ENCODE data around the gene NT5C1B.

The NT5C1B gene

DNA sequence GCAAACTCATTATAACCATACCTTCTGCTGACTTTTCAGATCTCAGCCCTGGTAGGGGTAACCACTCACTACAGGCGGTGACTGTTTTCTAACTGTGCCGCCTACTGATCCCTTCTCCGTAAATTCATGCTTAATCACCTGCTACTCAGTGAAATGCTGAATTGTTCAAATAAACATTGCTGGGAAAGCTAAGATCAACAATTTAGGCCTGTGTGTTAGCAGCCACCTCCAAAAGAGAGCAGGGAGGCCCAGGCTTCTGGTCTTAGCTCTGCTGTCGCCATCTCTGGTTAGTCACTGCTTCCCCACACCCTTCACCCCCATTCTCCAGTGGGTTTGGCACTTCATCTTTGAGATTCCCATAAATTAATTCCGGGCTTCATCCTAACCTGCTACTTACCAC is 21.8 kb upstream of the NT5C1B start:
- no peak for ATAC-seq (replicated peaks)
- no peak overlapping the region for H3K27ac Mint-ChIP-seq
- no peaks in the 10 kb centered on the region for H3K27me3 Mint-ChIP-seq
- no peak overlapping the region for H3K4me3 Mint-ChIP-seq
- DNase-seq, result no peak
- no peaks in the 10 kb centered on the region for H3K9me3 Mint-ChIP-seq
- H3K4me1 Mint-ChIP-seq, result no peaks in the 10 kb centered on the region
- H3K36me3 Mint-ChIP-seq, result peaks cover 0 to 4% of the 10 kb centered on the region in 2 donors

DNA sequence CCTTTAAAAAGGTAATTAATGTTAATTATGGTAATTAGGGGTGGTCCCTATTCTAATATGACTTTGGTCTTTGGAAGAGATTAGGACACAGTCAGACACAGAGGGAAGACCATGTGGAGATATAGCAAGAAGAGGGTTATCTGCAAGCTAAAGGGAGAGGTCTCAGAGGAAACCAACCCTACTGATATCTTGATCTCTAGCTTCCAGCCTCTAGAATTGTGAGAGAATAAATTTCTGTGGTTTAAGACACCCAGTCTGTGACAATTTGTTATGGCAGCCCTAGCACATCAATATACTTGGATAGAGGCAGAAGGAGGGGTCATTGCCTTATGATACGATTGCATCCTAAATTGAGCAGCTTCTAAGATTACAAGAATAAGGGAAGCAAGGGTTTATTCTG is 21.3 kb upstream of the NT5C1B start:
- no peak for DNase-seq
- no peaks in the 10 kb centered on the region for H3K27me3 Mint-ChIP-seq
- H3K36me3 Mint-ChIP-seq, result peaks cover 0 to 2% of the 10 kb centered on the region in 2 donors
- no peaks in the 10 kb centered on the region for H3K9me3 Mint-ChIP-seq
- H3K4me3 Mint-ChIP-seq, result no peak overlapping the region
- no peak overlapping the region for H3K27ac Mint-ChIP-seq
- no peaks in the 10 kb centered on the region for H3K4me1 Mint-ChIP-seq
- no peak for ATAC-seq (replicated peaks)

DNA sequence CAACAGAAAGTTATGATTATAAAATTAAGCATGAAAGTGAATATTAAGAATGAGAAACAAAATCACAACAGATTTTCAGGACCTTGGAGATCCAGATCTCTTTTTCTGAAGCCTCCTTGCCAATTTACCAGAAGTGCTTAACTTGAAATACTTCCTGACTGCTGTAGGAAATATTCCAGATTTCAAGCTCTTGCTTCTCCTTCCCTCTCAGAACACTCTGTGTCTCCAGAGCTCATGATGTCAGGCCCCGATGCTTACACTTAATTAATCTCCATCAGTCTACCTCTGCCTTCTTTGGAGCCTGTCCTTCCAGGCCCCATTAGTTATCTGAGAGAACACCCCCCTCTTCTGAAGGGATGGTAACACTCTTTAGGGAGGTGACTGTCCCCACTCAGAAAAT is 20.7 kb upstream of the NT5C1B start:
- DNase-seq (no peak), ATAC-seq (replicated peaks) (no peak)
- Mint-ChIP-seq H3K36me3 (no peaks in the 10 kb centered on the region), H3K27me3 (no peaks in the 10 kb centered on the region), H3K4me3 (no peak overlapping the region), H3K4me1 (no peaks in the 10 kb centered on the region), H3K9me3 (no peaks in the 10 kb centered on the region), H3K27ac (no peak overlapping the region)

DNA sequence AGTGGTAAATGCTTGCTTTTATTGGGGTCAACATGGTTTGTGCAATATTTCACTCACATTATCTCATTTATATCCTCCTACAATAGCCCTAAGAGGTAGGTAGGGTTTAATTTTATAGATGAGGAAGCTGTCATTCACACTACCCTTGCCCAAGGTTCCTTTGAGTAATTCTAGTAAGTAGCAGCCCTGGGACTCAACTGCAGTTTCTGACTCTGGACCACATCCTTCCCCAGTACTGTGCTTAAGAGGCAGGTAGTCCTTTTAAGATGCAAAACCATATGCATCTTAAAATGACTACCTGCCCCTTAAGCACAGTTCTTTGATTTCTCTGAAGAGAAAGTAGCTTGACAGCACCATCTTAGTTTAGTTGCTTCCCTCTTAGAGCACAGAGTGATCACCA is 15.7 kb upstream of the NT5C1B start:
- Mint-ChIP-seq H3K4me3 (no peak overlapping the region), H3K4me1 (peaks cover 0 to 1% of the 10 kb centered on the region in 2 donors), H3K27me3 (no peaks in the 10 kb centered on the region), H3K27ac (no peak overlapping the region), H3K36me3 (no peaks in the 10 kb centered on the region), H3K9me3 (no peaks in the 10 kb centered on the region)
- no peak for ATAC-seq (replicated peaks)
- no peak for DNase-seq

DNA sequence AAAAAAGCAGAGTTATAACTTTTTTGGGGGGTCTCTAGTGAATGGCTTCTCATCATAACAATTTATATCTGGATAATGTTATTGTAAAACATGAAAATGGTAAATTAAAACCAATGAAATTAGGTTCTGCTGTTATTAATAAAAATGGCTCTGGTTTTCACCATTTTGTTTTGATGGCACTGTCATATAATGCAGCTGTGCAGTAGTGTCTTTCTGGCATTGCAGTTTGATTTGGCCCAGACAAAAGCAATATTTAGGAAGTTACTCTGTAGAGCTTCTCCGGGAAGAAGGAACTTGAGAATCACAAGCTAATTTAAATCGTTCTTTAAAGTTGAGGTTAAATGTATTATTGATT is 15.1 kb upstream of the NT5C1B start:
- Mint-ChIP-seq H3K36me3 (no peaks in the 10 kb centered on the region), H3K4me3 (no peak overlapping the region), H3K27me3 (no peaks in the 10 kb centered on the region), H3K4me1 (peaks cover 0 to 1% of the 10 kb centered on the region in 2 donors), H3K27ac (no peak overlapping the region), H3K9me3 (no peaks in the 10 kb centered on the region)
- DNase-seq (no peak), ATAC-seq (replicated peaks) (no peak)

DNA sequence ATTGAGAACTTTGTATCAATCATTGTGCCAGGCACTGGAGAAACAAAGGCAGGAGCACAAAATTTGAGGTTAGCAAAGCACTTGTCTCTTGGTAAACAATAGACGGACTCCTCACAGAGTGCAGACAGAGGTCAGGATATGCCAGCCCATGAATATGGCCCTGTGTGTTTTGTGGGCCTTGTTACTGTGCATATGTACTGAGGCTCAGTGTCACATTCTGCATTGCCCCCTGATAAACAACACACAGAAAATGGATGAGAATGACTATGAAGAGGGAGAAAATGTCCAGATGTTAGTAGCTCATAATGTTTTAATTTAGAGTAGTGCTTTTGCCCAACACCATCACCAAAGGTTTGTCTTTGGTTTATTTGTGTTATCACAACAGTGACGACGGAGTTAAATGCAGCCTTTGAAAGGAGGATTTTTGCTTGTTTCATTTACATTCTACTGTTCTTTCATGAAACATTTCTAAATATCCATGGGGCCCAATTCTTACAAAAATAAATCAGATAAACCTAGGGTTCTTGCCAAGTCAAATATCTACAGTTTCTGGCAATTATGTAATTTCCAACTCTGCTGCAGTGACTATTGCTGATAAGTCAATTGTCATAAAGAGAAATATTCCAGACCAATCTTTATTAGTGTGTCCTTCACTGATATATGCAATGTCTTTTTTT is 14.6 kb upstream of the NT5C1B start:
- Mint-ChIP-seq H3K36me3 (no peaks in the 10 kb centered on the region), H3K4me1 (peaks cover 0 to 1% of the 10 kb centered on the region in 2 donors), H3K27me3 (no peaks in the 10 kb centered on the region), H3K9me3 (no peaks in the 10 kb centered on the region), H3K4me3 (no peak overlapping the region), H3K27ac (no peak overlapping the region)
- no peak for ATAC-seq (replicated peaks)
- no peak for DNase-seq

DNA sequence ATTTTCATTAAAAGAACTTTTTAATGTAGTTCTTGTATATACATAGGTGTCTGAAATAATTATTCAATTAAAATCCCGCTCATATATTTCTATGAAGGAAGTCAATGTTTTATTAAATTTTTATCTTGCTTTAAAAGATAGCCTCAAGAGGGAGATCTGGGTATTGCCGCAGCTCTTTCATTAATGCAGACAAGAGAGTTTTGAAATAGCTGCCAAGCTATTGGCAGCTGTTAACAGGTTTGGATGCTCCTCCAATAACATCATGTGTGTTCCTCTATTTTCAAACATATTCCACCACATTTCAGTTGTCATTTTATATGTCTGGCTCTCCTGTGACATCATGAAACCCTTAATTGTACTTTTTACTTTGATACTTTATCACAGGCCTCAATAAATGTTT is 12.9 kb upstream of the NT5C1B start:
- DNase-seq (no peak), ATAC-seq (replicated peaks) (no peak)
- Mint-ChIP-seq H3K9me3 (no peaks in the 10 kb centered on the region), H3K4me3 (no peak overlapping the region), H3K36me3 (no peaks in the 10 kb centered on the region), H3K27me3 (no peaks in the 10 kb centered on the region), H3K4me1 (peaks cover 0 to 1% of the 10 kb centered on the region in 2 donors), H3K27ac (no peak overlapping the region)

DNA sequence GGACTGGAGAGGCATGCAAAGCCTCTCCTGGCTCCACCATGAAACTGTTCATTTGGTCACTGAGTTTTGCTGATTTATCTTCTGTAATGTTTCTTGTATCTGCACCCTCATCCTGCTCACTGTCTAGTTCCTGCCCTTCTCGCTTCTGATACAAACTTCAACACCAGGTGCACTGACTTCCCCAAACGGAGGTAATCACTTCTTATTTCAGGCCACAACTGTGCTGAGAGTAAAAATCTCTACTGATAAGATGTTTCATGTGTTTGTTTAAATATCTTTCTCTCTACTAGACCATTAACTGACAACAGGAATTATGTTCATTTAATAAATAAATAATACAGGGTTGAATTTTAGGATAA is 10.9 kb upstream of the NT5C1B start:
- Mint-ChIP-seq H3K9me3 (peaks cover 3% of the 10 kb centered on the region in 2 donors), H3K27ac (no peak overlapping the region), H3K4me3 (no peak overlapping the region), H3K27me3 (no peaks in the 10 kb centered on the region), H3K36me3 (peaks cover 0 to 3% of the 10 kb centered on the region in 2 donors), H3K4me1 (peaks cover 0 to 1% of the 10 kb centered on the region in 2 donors)
- ATAC-seq (replicated peaks) (peak; percentile 60 to 63), DNase-seq (no peak)

DNA sequence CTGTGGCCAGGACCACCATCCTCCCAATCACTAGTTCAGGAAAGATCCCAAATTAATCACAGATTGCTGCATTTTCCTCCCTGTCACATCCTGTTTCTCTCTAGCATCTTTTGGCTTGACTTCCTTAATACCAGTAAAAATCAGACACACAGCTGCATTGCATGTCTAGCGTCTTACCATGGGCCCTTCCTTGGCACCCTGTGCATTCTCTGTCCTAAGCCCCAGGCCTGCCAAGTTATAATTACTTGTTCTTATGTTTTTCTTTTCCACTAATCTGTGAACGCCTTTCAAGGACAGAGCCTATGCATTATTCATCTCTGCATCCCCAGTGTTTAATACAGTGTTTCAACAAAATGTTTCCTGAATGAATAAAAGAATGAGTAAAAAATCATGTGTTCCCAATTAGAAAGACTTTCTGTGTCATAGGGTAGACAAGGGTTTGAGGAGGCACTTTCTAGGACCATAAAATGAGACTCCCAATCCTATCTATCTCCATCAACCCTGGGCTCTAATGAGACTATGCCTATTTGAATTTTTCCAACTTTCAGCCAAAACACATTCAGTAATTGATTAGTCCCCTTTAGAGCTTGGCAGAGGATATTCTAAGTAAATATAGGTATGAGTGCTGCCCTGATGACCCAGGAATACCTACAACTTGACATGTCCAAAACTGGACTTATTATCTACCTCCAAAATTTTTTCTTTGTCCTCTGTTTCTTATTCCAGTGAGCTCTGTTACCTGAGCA is 10.3 kb upstream of the NT5C1B start:
- H3K4me1 Mint-ChIP-seq, result peaks cover 0 to 1% of the 10 kb centered on the region in 2 donors
- no peak overlapping the region for H3K4me3 Mint-ChIP-seq
- DNase-seq (no peak), ATAC-seq (replicated peaks) (no peak)
- peaks cover 0 to 3% of the 10 kb centered on the region in 2 donors for H3K36me3 Mint-ChIP-seq
- H3K27ac Mint-ChIP-seq, result no peak overlapping the region
- peaks cover 3% of the 10 kb centered on the region in 2 donors for H3K9me3 Mint-ChIP-seq
- H3K27me3 Mint-ChIP-seq, result no peaks in the 10 kb centered on the region

DNA sequence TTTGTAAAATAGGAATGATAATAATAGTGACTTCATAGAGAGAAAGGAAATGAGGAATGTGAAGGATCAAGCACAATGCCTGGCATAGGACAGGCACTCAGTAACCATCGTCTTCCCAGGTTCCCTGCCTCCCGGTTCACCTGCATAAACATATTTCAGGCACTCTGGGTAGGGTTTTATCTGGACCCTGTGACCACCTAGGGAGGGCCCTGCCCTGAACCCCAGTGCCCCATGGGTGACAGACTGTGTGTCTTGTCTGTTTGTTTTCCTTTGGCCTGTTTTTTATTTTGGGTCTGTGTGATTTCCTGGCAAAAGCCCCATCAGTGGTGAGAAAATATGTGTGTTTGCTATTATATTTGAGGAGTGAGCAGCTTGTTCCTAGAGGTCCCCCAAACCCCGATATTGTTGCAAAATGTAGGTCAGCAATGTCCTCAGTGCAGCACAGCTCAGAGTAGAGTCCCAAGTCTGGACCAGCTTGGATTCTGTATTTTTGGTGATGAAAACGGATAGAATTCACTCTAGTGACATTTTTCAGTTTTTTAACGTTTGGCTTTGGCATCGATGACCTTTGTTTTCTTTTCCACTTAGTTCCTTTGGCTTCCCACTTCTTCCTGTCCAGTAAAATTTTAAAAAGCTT is 9.6 kb upstream of the NT5C1B start:
- DNase-seq, result no peak
- peaks cover 0 to 3% of the 10 kb centered on the region in 2 donors for H3K36me3 Mint-ChIP-seq
- no peaks in the 10 kb centered on the region for H3K27me3 Mint-ChIP-seq
- no peak overlapping the region for H3K4me3 Mint-ChIP-seq
- H3K4me1 Mint-ChIP-seq, result peaks cover 0 to 1% of the 10 kb centered on the region in 2 donors
- ATAC-seq (replicated peaks), result no peak
- H3K27ac Mint-ChIP-seq, result no peak overlapping the region
- peaks cover 3% of the 10 kb centered on the region in 2 donors for H3K9me3 Mint-ChIP-seq

DNA sequence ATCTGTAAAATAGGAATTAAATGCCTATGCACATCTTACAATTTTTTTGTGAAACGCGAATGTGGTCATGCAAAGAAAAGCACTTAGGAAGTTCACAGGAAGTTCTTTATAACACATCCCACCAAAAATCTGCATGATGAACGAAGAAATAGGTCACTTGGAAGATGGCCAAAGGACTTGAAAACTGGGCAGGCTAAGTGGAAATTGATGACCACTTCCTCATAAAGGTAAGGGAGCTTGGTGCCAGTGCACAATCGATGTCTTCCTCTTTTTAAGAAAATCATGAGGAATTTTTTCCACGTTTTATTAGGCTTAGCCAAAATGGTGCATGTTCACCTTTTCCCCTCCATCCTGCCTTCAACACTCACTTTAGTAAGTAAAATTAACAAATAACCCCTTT is 8.2 kb upstream of the NT5C1B start:
- no peak for DNase-seq
- H3K4me1 Mint-ChIP-seq, result peaks cover 0 to 1% of the 10 kb centered on the region in 2 donors
- no peak overlapping the region for H3K4me3 Mint-ChIP-seq
- ATAC-seq (replicated peaks), result no peak
- H3K27me3 Mint-ChIP-seq, result no peaks in the 10 kb centered on the region
- peaks cover 3% of the 10 kb centered on the region in 2 donors for H3K9me3 Mint-ChIP-seq
- peaks cover 2 to 4% of the 10 kb centered on the region in 2 donors for H3K36me3 Mint-ChIP-seq
- H3K27ac Mint-ChIP-seq, result no peak overlapping the region

DNA sequence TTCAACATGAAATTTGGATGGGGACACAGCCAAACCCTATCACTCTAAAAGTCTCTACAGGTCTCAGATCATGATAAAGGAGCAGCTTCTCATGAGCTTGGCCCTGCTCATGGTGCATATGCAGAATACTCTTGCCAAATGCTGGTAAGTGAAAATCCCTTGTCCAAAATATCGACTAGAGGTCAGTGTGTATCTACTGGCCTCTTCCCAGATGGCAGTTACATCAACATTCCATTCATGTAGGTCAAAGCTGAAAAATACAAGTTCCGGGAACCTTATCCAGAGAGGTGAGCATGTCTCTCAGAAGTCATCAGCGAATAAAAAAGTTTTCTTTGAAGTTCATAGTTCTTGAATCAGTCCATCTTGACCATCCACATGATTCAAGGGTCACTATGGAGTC is 7.6 kb upstream of the NT5C1B start:
- H3K9me3 Mint-ChIP-seq, result peaks cover 3% of the 10 kb centered on the region in 2 donors
- H3K4me3 Mint-ChIP-seq, result no peak overlapping the region
- ATAC-seq (replicated peaks) (no peak), DNase-seq (no peak)
- H3K27me3 Mint-ChIP-seq, result no peaks in the 10 kb centered on the region
- no peak overlapping the region for H3K27ac Mint-ChIP-seq
- peaks cover 2 to 7% of the 10 kb centered on the region in 2 donors for H3K36me3 Mint-ChIP-seq
- H3K4me1 Mint-ChIP-seq, result peaks cover 0 to 1% of the 10 kb centered on the region in 2 donors

DNA sequence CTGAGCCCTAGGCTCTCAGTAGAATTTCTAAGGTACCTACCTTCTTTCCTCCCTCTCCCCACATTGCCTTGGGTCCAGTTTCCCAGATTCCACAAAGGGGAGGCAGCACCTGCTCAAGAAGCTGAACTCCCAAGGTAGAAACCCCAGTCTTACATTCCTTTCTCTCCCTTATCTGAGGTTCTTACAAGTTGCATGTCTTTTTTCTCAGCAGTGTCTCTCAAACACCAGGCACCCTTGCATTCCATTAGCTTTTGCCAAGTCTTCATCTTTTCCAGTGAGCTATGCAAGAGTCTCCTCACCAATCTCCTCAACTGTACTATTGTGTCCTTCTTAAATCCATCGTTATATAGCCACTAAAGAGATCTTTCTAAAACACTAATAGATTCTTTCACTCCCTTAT is 4.1 kb upstream of the NT5C1B start:
- Mint-ChIP-seq H3K4me3 (no peak overlapping the region), H3K27ac (no peak overlapping the region), H3K36me3 (peaks cover 2 to 12% of the 10 kb centered on the region in 2 donors), H3K9me3 (peaks cover 3% of the 10 kb centered on the region in 2 donors), H3K27me3 (no peaks in the 10 kb centered on the region), H3K4me1 (no peaks in the 10 kb centered on the region)
- DNase-seq (no peak), ATAC-seq (replicated peaks) (no peak)

DNA sequence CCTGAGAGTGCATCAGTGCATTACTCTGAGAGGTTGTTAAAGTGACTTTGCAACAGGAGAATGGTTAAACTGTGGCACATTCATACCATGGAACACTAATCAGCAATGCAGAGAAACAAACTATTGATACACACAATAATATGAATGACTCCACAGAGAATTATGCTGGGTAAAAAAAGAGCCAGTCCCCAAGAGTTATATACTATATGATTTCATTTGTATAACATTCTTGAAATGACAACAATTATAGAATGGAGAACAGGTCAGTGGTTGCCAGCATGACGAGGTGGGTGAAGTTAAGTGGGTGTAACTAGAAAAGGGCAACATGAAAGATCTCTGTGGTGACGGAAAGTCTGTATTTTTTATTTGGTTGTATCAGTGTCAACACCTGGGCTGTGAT is 3.0 kb upstream of the NT5C1B start:
- H3K9me3 Mint-ChIP-seq, result peaks cover 3% of the 10 kb centered on the region in 2 donors
- no peaks in the 10 kb centered on the region for H3K4me1 Mint-ChIP-seq
- no peak for DNase-seq
- no peak overlapping the region for H3K27ac Mint-ChIP-seq
- H3K27me3 Mint-ChIP-seq, result no peaks in the 10 kb centered on the region
- H3K4me3 Mint-ChIP-seq, result no peak overlapping the region
- peaks cover 2 to 12% of the 10 kb centered on the region in 2 donors for H3K36me3 Mint-ChIP-seq
- ATAC-seq (replicated peaks), result no peak

DNA sequence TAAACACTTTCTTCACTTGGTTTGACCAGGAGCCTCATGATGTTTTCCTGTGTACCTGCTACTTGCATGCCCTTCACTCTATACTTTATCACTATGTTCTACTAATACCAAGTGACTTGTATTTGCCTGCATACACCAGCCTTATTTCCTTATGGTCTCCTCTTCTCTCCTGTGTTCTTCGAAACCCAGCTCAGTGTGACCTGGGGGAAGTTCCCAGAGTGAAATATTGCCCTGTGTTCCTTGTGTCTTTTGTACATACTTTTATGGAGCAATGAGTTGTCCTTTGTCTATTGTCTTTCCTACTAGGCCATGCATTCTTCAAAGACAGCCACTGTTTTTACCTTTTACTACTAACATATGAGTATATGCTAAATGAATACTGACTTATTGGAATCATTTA is 567 bp downstream of the NT5C1B start:
- no peak for ATAC-seq (replicated peaks)
- no peak for DNase-seq
- H3K4me1 Mint-ChIP-seq, result no peaks in the 10 kb centered on the region
- H3K36me3 Mint-ChIP-seq, result peaks cover 5 to 25% of the 10 kb centered on the region in 2 donors
- no peak overlapping the region for H3K27ac Mint-ChIP-seq
- no peak overlapping the region for H3K4me3 Mint-ChIP-seq
- H3K27me3 Mint-ChIP-seq, result no peaks in the 10 kb centered on the region
- peaks cover 3 to 4% of the 10 kb centered on the region in 2 donors for H3K9me3 Mint-ChIP-seq

All from stimulated activated naive B cell treated with anti-CD40 and anti-IgM and Interleukin-4, amounts not matched to agents 10 μg/mL and 1 μg/mL and 100 μg/mL, for 72 hours (primary cell).